ENCODE data around the gene HAPLN2.

The HAPLN2 gene

DNA sequence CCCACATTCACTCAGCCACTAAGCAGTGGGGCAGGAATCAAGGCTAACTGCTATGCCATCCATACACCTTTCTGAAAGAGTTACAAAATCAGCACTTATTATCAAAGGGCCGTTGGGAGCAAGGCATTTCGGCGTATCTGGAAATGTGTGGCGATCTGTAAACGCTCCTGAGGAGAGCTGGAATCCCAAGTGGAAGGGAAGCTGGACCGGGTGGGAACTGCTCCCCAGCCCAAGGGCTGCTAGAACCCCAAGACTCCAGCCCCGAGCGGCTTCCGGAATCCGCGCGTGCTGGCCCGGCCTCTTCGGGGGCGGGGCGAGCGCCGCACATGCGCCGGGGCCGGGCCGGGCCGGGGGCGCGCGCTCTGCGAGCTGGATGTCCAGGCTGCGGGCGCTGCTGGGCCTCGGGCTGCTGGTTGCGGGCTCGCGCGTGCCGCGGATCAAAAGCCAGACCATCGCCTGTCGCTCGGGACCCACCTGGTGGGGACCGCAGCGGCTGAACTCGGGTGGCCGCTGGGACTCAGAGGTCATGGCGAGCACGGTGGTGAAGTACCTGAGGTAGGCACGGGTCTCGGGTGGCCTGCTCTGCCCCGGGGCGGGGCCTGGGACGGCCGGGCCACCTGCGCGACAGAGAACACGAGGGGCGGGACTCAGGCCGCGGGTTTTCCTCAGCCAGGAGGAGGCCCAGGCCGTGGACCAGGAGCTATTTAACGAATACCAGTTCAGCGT, 27.6 kb upstream of the HAPLN2 start, which contains the start of gene NAXE (continued):
- TF ChIP-seq PRDM1 (tag by site-specific recombination; IDR thresholded peaks at IDR 0.05) (no peak), ZFHX2 (tag by site-specific recombination; conservative IDR thresholded peaks at IDR 0.05) (no peak), KLF9 (tag by site-specific recombination; IDR thresholded peaks at IDR 0.05; ENCODE audit: low read depth) (peak; percentile 61; the same call in 1 of the 2 replicates), ZNF558 (tag by site-specific recombination; IDR thresholded peaks at IDR 0.05) (no peak), ZNF335 (tag by site-specific recombination; conservative IDR thresholded peaks at IDR 0.05) (peak; percentile 84), ZNF610 (tag by site-specific recombination; IDR thresholded peaks at IDR 0.05; ENCODE audit: borderline replicate concordance) (no peak), ZNF292 (tag by site-specific recombination; IDR thresholded peaks at IDR 0.05; ENCODE audit: borderline replicate concordance, low read depth) (no peak), ZNF792 (tag by site-specific recombination; IDR thresholded peaks at IDR 0.05) (no peak), REPIN1 (tag by site-specific recombination; IDR thresholded peaks at IDR 0.05; ENCODE audit: low read depth) (no peak), ZBTB20 (tag by site-specific recombination; IDR thresholded peaks at IDR 0.05) (peak; percentile 64), PRDM2 (tag by site-specific recombination; IDR thresholded peaks at IDR 0.05; ENCODE audit: borderline replicate concordance) (no peak), ZNF596 (tag by site-specific recombination; IDR thresholded peaks at IDR 0.05) (no peak), SCRT2 (tag by site-specific recombination; IDR thresholded peaks at IDR 0.05) (no peak), GLIS2 (tag by site-specific recombination; IDR thresholded peaks at IDR 0.05) (no peak), ZNF658 (tag by site-specific recombination; IDR thresholded peaks at IDR 0.05) (no peak), ZNF114 (tag by site-specific recombination; IDR thresholded peaks at IDR 0.05) (no peak), OVOL3 (tag by site-specific recombination; IDR thresholded peaks at IDR 0.05) (no peak; the same call in 1 of the 2 replicates), ZNF707 (tag by site-specific recombination; IDR thresholded peaks at IDR 0.05) (no peak), ZBTB7A (tag by site-specific recombination; IDR thresholded peaks at IDR 0.05; ENCODE audit: low read depth) (no peak), ZBTB44 (tag by site-specific recombination; IDR thresholded peaks at IDR 0.05) (no peak)
- TF ChIP-seq, protein P1, sequence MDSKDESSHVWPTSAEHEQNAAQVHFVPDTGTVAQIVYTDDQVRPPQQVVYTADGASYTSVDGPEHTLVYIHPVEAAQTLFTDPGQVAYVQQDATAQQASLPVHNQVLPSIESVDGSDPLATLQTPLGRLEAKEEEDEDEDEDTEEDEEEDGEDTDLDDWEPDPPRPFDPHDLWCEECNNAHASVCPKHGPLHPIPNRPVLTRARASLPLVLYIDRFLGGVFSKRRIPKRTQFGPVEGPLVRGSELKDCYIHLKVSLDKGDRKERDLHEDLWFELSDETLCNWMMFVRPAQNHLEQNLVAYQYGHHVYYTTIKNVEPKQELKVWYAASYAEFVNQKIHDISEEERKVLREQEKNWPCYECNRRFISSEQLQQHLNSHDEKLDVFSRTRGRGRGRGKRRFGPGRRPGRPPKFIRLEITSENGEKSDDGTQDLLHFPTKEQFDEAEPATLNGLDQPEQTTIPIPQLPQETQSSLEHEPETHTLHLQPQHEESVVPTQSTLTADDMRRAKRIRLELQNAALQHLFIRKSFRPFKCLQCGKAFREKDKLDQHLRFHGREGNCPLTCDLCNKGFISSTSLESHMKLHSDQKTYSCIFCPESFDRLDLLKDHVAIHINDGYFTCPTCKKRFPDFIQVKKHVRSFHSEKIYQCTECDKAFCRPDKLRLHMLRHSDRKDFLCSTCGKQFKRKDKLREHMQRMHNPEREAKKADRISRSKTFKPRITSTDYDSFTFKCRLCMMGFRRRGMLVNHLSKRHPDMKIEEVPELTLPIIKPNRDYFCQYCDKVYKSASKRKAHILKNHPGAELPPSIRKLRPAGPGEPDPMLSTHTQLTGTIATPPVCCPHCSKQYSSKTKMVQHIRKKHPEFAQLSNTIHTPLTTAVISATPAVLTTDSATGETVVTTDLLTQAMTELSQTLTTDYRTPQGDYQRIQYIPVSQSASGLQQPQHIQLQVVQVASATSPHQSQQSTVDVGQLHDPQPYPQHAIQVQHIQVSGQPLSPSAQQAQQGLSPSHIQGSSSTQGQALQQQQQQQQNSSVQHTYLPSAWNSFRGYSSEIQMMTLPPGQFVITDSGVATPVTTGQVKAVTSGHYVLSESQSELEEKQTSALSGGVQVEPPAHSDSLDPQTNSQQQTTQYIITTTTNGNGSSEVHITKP (tag by site-specific recombination; IDR thresholded peaks at IDR 0.05) = 0 out of 2 replicates have a peak, but pooled peaks have one; percentile 3
- TF ChIP-seq, protein P2, sequence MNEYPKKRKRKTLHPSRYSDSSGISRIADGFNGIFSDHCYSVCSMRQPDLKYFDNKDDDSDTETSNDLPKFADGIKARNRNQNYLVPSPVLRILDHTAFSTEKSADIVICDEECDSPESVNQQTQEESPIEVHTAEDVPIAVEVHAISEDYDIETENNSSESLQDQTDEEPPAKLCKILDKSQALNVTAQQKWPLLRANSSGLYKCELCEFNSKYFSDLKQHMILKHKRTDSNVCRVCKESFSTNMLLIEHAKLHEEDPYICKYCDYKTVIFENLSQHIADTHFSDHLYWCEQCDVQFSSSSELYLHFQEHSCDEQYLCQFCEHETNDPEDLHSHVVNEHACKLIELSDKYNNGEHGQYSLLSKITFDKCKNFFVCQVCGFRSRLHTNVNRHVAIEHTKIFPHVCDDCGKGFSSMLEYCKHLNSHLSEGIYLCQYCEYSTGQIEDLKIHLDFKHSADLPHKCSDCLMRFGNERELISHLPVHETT (tag by site-specific recombination; IDR thresholded peaks at IDR 0.05) = no peak
- TF ChIP-seq, protein P3, sequence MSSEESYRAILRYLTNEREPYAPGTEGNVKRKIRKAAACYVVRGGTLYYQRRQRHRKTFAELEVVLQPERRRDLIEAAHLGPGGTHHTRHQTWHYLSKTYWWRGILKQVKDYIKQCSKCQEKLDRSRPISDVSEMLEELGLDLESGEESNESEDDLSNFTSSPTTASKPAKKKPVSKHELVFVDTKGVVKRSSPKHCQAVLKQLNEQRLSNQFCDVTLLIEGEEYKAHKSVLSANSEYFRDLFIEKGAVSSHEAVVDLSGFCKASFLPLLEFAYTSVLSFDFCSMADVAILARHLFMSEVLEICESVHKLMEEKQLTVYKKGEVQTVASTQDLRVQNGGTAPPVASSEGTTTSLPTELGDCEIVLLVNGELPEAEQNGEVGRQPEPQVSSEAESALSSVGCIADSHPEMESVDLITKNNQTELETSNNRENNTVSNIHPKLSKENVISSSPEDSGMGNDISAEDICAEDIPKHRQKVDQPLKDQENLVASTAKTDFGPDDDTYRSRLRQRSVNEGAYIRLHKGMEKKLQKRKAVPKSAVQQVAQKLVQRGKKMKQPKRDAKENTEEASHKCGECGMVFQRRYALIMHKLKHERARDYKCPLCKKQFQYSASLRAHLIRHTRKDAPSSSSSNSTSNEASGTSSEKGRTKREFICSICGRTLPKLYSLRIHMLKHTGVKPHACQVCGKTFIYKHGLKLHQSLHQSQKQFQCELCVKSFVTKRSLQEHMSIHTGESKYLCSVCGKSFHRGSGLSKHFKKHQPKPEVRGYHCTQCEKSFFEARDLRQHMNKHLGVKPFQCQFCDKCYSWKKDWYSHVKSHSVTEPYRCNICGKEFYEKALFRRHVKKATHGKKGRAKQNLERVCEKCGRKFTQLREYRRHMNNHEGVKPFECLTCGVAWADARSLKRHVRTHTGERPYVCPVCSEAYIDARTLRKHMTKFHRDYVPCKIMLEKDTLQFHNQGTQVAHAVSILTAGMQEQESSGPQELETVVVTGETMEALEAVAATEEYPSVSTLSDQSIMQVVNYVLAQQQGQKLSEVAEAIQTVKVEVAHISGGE (tag by site-specific recombination; conservative IDR thresholded peaks at IDR 0.05; ENCODE audit: low read depth) = peak; percentile 90
